Transverse colon (tissue), 4 donors: Measurements from ENCODE around the gene TDRD9. TPM values are rescaled to one million over a fixed set of nuclear protein-coding genes. Genes with fewer than 3 reads are reported as not detected.
"Not testable (repeated sequence)": the region's sequence is repeated elsewhere in the genome, so short reads cannot be mapped to it uniquely, and the experiment has no call there.

Source experiments
- DNase-seq: peaks from one replicate; pipeline ENCODE4 v3.0.0-alpha.2; 2019
- H3K27ac ChIP-seq, 4 donors: fragments of 200-600 bp; sonication (generic); 2 replicates each; pipeline ENCODE4 v1.5.1; 2016 to 2018; ENCODE audit warnings: inconsistent platforms in 4 of 4
- H3K27me3 ChIP-seq: fragments of 200-600 bp; sonication (generic); 2 replicates; pipeline ENCODE4 v1.5.1; 2017; ENCODE audit warnings: inconsistent platforms
- H3K36me3 ChIP-seq, 4 donors: fragments of 200-600 bp; sonication (generic); 2 replicates each; pipeline ENCODE4 v1.5.1; 2017 to 2019; ENCODE audit warnings: inconsistent platforms in 4 of 4
- H3K4me1 ChIP-seq, 4 donors: fragments of 200-600 bp; sonication (generic); 2 replicates each; pipeline ENCODE4 v1.5.1; 2017 to 2020; ENCODE audit warnings: inconsistent platforms in 4 of 4
- H3K4me3 ChIP-seq, 4 donors: fragments of 200-600 bp; sonication (generic); 1 replicate in 1 of 4; 2 replicates in 3 of 4; pipeline versions ENCODE4 v1.5.1 to v1.6.1; 2017 to 2019; ENCODE audit warnings: inconsistent platforms in 4 of 4
- H3K9me3 ChIP-seq, 2 donors: fragments of 200-600 bp; sonication (generic); 2 replicates each; pipeline ENCODE4 v1.5.1; 2017 to 2019; ENCODE audit warnings: inconsistent platforms in 2 of 2
- CTCF ChIP-seq, 5 experiments: fragments of 200-600 bp in 3 of 5; fragments of 450-650 bp in 2 of 5; sonication (generic) in 3 of 5; IDR thresholded peaks; 1 replicate in 2 of 5; 2 replicates in 3 of 5; pipeline ENCODE4 v1.5.1; 2016 to 2017; ENCODE audit warnings: antibody characterized with exemption in 5 of 5, inconsistent platforms in 3 of 5, mild to moderate bottlenecking in 2 of 5, moderate library complexity in 1 of 5
- EP300 ChIP-seq: sonication (generic); formaldehyde crosslinking; IDR thresholded peaks from one replicate; pipeline ENCODE4 v1.6.1; 2017; ENCODE audit warnings: antibody characterized with exemption, low read depth
- POLR2A ChIP-seq: fragments of 450-650 bp; IDR thresholded peaks from one replicate; pipeline ENCODE4 v1.6.1; 2016; ENCODE audit warnings: antibody characterized with exemption, mild to moderate bottlenecking, moderate library complexity
- POLR2AphosphoS5 ChIP-seq, 3 donors: sonication (generic); formaldehyde crosslinking; IDR thresholded peaks; one replicate each; pipeline ENCODE4 v1.6.1; 2016; ENCODE audit warnings: antibody characterized with exemption in 3 of 3
- WGBS, 2 donors: methylation state at CpG; one replicate each; pipeline ENCODE4 v1.1.5; 2018; ENCODE audit warnings: low coverage in 1 of 2; 5-methylcytosine and 5-hydroxymethylcytosine counted together
- in situ Hi-C, 4 donors: fragments of 200-750 bp; cut with MboI; loops; one replicate each; pipeline versions ENCODE4 v1.15.0 to v1.15.1; 2017; ENCODE audit warnings: low sequenced_read_pairs in 3 of 4, low pct_ligation_motif_present in 1 of 4, low pct_unique_long_range_greater_than_20kb in 1 of 4
- intact Hi-C: fragments of 100-400 bp; cut with DNase I; formaldehyde crosslinking; loops from one replicate; pipeline ENCODE4 v1.15.1; 2023; ENCODE audit warnings: low total_unique reads
- total RNA-seq, 4 donors: library from RNA; depleted of rRNA; stranded (reverse); fragments of >200 nt; gene quantifications; one replicate each; pipeline ENCODE4 v1.1.0, GENCODE V29; 2016

Gene TDRD9
- total RNA-seq, 4 donors from 2014 or later: 0.55 to 0.79 TPM; not detected in 2

GRCh38 chr14:103973354-103973753 lies 45.1 kb downstream of the TDRD9 start:
- TF ChIP-seq EP300 (no peak), POLR2A (no peak), CTCF (IDR thresholded peaks at IDR 0.05) (no peak), POLR2AphosphoS5 (IDR thresholded peaks at IDR 0.05) (no peak)

DNA sequence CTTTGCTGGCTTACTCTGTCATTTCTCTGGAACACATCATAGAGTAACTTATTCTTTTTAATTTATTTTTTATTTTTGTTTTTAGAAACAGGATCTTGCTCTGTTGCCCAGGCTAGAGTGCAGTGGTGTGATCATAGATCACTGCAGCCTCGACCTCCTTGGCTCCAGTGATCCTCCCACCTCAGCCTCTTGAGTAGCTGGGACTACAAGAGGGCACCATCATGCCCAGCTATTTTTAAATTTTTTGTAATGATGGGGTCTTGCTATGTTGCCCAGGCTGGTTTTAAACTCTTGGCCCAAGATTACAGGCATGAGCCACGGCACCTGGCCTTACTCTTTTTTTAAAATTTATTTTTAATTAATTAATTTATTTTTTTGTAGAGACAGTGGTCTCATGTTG lies 46.3 kb downstream of the TDRD9 start:
- Histone ChIP-seq H3K27ac (no peak overlapping the region), H3K36me3 (no peaks in the 10 kb centered on the region), H3K9me3 (no peaks in the 10 kb centered on the region), H3K4me3 (no peak overlapping the region), H3K4me1 (no peaks in the 10 kb centered on the region), H3K27me3 (no peaks in the 10 kb centered on the region)
- no peak for DNase-seq
- WGBS, 2 donors: 51 to 69% methylated on average over 2 of the region's 2 CpGs
- intact Hi-C loops: no loop called here
- TF ChIP-seq POLR2A: no peak
- TF ChIP-seq EP300: no peak
- TF ChIP-seq POLR2AphosphoS5 (IDR thresholded peaks at IDR 0.05): no peak
- no peak for TF ChIP-seq CTCF (IDR thresholded peaks at IDR 0.05)
- in situ Hi-C loops: no loop called here

More at GRCh38 chr14:103973354-103973753, 45.1 kb downstream of the TDRD9 start:
- H3K27me3 ChIP-seq: no peaks in the 10 kb centered on the region
- in situ Hi-C loops (no loop called here), intact Hi-C loops (no loop called here)
- no peak overlapping the region for H3K27ac ChIP-seq
- H3K9me3 ChIP-seq: no peaks in the 10 kb centered on the region
- H3K4me1 ChIP-seq: no peaks in the 10 kb centered on the region
- WGBS, 2 donors: 20 to 39% methylated on average over 1 to 4 of the region's 4 CpGs
- H3K4me3 ChIP-seq: no peak overlapping the region
- no peaks in the 10 kb centered on the region for H3K36me3 ChIP-seq
- no peak for DNase-seq

DNA sequence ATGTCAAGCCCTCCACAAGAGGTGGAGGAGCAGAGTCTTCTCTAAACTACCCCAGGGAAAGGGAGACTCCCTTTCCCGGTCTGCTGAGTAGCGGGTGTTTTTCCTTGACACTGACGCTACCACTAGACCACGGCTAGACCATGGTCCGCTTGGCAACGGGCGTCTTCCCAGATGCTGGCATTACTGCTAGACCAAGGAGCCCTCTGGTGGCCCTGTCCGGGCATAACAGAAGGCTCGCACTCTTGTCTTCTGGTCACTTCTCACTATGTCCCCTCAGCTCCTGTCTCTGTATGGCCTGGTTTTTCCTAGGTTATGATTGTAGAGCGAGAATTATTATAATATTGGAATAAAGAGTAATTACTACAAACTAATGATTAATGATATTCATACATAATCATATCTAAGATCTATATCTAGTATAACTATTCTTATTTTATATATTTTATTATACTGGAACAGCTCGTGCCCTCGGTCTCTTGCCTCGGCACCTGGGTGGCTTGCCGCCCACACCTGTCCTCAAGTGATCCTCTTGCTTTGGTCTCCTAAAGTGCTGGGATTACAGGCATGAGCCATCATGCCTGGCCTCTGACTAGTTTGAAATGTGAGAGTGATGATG lies 52.5 kb downstream of the TDRD9 start:
- 41 to 61% methylated on average over 9 to 14 of the region's 14 CpGs for WGBS, 2 donors
- peak; percentile 63 to 75 (median 68) for TF ChIP-seq CTCF (IDR thresholded peaks at IDR 0.05)
- intact Hi-C loops: loop anchor here (10.0 kb wide), 1 partner anchor 166 kb away; no protein-coding TSS in a partner anchor

DNA sequence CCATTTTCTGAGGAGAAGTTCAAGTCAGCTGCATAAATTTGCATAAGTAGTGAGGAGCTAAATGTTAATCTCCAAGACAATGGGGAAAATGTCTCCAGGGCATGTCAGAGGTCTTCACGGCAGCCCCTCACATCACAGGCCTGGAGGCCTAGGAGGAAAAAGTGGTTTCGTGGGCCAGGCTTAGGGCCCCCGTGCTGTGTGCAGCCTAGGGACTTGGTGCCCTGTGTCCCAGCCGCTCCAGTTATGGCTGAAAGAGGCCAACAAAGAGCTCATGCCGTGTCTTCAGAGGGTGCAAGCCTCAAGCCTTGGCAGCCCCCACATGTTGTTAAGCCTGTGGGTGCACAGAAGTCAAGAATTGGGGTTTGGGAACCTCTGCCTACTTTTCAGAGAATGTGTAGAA lies 55.9 kb downstream of the TDRD9 start:
- intact Hi-C loops (loop anchor here (10.0 kb wide), 1 partner anchor 169 kb away; no protein-coding TSS in a partner anchor), in situ Hi-C loops (loop anchor here in 3 of 4 donors (10.0 to 25.0 kb wide), 2 partner anchors 172 to 179 kb away; no protein-coding TSS in a partner anchor)
- peaks cover 0 to 2% of the 10 kb centered on the region in 2 donors for H3K9me3 ChIP-seq
- H3K27ac ChIP-seq: no peak overlapping the region
- no peak for DNase-seq
- peaks cover 3% of the 10 kb centered on the region for H3K27me3 ChIP-seq
- no peaks in the 10 kb centered on the region for H3K36me3 ChIP-seq
- TF ChIP-seq EP300 (no peak), POLR2AphosphoS5 (IDR thresholded peaks at IDR 0.05) (no peak), POLR2A (no peak), CTCF (IDR thresholded peaks at IDR 0.05) (no peak)
- no peaks in the 10 kb centered on the region for H3K4me1 ChIP-seq
- no peak overlapping the region for H3K4me3 ChIP-seq
- 84 to 100% methylated on average over 1 to 5 of the region's 5 CpGs for WGBS, 2 donors

More for the DNA sequence above, 52.5 kb downstream of the TDRD9 start:
- not testable (repeated sequence) for H3K4me3 ChIP-seq, H3K4me1 ChIP-seq, H3K9me3 ChIP-seq, H3K36me3 ChIP-seq, H3K27me3 ChIP-seq, H3K27ac ChIP-seq
- peak; percentile 60 for DNase-seq
- in situ Hi-C loops: loop anchor here in 3 of 4 donors (10.0 to 25.0 kb wide), 2 partner anchors 168 to 176 kb away; no protein-coding TSS in a partner anchor
